GM12864 (cell line): Measurements from ENCODE around the gene TTC9B.
"Not testable (repeated sequence)": the region's sequence is repeated elsewhere in the genome, so short reads cannot be mapped to it uniquely, and the experiment has no call there.

Experiments
- DNase-seq: peaks from one replicate; pipeline ENCODE4 v3.0.0-alpha.2; 2011; ENCODE audit warnings: low read depth
- H3K4me3 ChIP-seq: 2 replicates; pipeline ENCODE4 v1.5.1; 2011; ENCODE audit warnings: mild to moderate bottlenecking, low read depth, low read length, control low read depth
- CTCF ChIP-seq: IDR thresholded peaks from 2 replicates; pipeline ENCODE4 v1.5.1; 2011; ENCODE audit warnings: low read depth, mild to moderate bottlenecking, moderate library complexity, low read length, control low read depth, inconsistent platforms; ENCODE audit errors: missing control alignments

The TTC9B gene

GRCh38 chr19:40190891-40191835, 27.0 kb downstream of the TTC9B start, which contains the start of gene MAP3K10:
TSS of gene MAP3K10 (plus strand) at chr19:40191426. CDS start at chr19:40192032, 606 bp downstream.
- TF ChIP-seq CTCF, result no peak
- H3K4me3 ChIP-seq, result peak within 1 kb of the TSS; percentile 95
- no peak for DNase-seq

DNA sequence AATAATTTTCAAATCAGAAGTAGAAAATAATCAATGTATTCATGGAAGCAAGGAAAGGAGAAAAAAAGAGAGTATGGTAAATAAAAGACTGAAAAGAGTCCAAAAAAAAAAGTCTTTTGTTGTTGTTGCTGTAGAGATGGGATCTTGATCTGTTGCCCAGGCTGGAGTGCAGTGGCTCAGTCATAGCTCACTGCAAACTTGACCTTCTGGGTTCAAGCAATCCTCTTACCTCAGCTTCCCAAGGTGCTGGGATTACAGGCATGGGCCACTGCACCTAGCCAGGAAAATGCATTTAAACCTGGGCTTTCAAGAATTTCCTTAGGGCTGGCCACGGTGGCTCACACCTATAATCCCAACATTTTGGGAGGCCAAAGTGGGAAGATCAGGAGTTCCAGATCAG, 33.9 kb downstream of the TTC9B start:
- no peak for TF ChIP-seq CTCF

DNA sequence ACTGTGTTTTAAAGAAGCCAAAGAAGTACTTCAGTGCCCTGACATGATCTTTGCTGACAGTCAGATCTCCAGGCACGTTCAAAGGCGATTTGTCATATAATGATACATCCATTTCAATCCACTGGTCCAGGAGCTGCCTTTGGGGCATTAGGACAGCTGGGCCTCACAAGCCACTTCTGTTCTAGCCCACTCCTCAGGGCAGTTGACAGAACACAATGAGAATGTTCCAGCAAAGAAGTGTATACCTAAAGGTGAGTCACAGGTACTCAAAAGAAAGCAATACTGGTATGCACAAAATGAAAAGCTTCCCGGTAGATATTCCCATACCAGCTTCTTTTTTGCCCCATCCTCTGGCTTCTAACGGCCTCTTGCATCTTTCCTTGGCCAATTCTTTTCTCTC, 39.4 kb downstream of the TTC9B start:
- H3K4me3 ChIP-seq, result no peak overlapping the region
- DNase-seq, result no peak
- TF ChIP-seq CTCF, result no peak

More for the DNA sequence above, 33.9 kb downstream of the TTC9B start:
- no peak for DNase-seq
- no peak overlapping the region for H3K4me3 ChIP-seq

- no peak for DNase-seq
- H3K4me3 ChIP-seq, result no peak overlapping the region
- no peak for TF ChIP-seq CTCF
These were observed 40.7 kb downstream of the TTC9B start for GRCh38 chr19:40177286-40178070.

- no peak for TF ChIP-seq CTCF
- no peak overlapping the region for H3K4me3 ChIP-seq
- no peak for DNase-seq
These were observed 42.4 kb downstream of the TTC9B start for GRCh38 chr19:40175820-40176219.

DNA sequence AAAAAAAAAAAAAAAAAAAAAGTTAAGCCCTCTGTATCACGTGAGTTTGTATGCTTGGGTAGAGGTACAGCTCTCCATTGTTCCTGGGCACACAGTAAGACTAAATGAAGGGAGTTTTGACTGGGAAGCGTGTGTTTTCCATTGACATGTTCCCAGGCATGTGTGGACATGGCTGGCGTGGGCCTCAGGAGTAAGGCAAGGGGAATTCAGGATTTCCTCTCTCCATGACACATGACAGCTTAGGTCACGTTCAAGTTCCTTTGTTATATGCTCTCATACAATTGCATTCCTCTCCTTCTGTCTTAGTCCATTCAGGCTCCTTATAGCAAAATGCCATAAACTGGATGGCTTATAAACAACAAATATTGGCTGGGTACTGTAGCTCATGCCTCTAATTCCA, 44.1 kb downstream of the TTC9B start:
- H3K4me3 ChIP-seq, result no peak overlapping the region
- no peak for TF ChIP-seq CTCF
- no peak for DNase-seq

DNA sequence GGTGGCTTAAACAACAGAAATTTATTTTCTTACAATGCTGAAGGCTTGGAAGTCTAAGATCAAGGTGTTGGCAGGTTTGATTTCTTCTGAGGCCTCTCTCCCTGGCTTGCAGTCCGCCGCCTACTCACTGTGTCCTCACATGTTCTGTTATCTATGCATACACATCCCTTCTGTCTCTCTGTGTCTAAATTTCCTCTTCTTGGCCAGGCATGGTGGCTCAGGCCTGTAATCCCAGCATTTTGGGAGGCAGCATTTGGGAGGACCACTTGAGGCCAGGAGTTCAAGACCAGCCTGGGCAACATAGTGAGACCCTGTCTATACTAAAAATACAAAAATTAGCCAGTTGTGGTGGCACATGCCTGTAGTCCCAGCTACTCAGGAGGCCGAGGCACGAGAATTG, 46.9 kb downstream of the TTC9B start:
- not testable (repeated sequence) for DNase-seq, H3K4me3 ChIP-seq

DNA sequence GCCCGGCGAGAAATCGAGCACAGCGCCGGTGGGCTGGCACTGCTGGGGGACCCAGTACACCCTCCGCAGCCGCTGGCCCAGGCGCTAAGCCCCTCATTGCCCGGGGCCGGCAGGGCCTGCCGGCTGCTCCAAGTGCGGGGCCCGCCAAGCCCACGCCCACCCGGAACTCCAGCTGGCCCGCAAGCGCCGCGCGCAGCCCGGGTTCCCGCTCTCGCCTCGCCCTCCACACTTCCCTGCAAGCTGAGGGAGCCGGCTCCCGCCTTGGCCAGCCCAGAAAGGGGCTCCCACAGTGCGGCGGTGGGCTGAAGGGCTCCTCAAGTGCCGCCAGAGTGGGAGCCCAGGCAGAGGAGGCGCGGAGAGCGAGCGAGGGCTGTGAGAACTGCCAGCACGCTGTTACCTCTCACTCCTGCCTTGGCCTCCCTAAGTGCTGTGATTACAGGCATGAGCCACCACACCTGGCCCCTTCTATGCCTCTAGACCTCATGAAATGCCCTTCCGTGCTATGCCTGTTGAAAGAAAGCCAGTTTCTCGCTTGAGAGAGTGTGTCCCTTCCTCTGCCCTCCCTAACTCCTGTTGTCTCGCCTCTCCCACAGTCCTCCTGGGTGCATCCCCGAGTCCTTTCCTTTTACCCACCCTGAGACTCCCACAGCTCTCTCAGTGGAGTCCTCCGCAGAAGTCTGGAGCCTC, 47.7 kb downstream of the TTC9B start:
- not testable (repeated sequence) for DNase-seq, H3K4me3 ChIP-seq

- H3K4me3 ChIP-seq, DNase-seq: not testable (repeated sequence)
These were observed 48.5 kb downstream of the TTC9B start for GRCh38 chr19:40169482-40170302.
